Neural crest cell (in vitro differentiated cells): ENCODE measurements around the gene ORAI3. TPM values are rescaled to one million over a fixed set of nuclear protein-coding genes. Genes with fewer than 3 reads are reported as not detected.
A peak's percentile ranks its signal among the peaks of the same experiment; 100 is the strongest.

ENCODE experiments used
- DNase-seq: peaks from one replicate; pipeline ENCODE4 v3.0.0; 2021; ENCODE audit warnings: low read depth, mixed read lengths, low spot score
- H3K27ac Mint-ChIP-seq: one replicate; pipeline ENCODE4 v1.8.0; 2021; ENCODE audit warnings: mild to moderate bottlenecking, mixed read lengths; ENCODE audit not compliant: unreplicated experiment
- H3K27me3 Mint-ChIP-seq: 2 replicates; pipeline ENCODE4 v1.8.0; 2021; ENCODE audit warnings: low read depth, mild to moderate bottlenecking, mixed read lengths
- H3K36me3 Mint-ChIP-seq: 2 replicates; pipeline ENCODE4 v1.8.0; 2021; ENCODE audit warnings: low read depth, mild to moderate bottlenecking, mixed read lengths
- H3K4me1 Mint-ChIP-seq: 2 replicates; pipeline ENCODE4 v1.8.0; 2021; ENCODE audit warnings: mixed read lengths
- H3K4me3 Mint-ChIP-seq: one replicate; pipeline ENCODE4 v1.8.0; 2021; ENCODE audit warnings: mild to moderate bottlenecking, mixed read lengths
- H3K9me3 Mint-ChIP-seq: 2 replicates; pipeline ENCODE4 v1.8.0; 2021; ENCODE audit warnings: mixed read lengths
- CTCF ChIP-seq: fragments of 200-600 bp; sonication (generic); conservative IDR thresholded peaks from 2 replicates; pipeline ENCODE4 v1.5.0; 2021; ENCODE audit warnings: antibody characterized with exemption, mild to moderate bottlenecking
- long read RNA-seq: library from polyadenylated mRNA; unstranded; transcript quantifications from one replicate; pipeline ENCODE4 v2.0.0, GENCODE V29; 2020
- total RNA-seq: library from RNA; stranded (reverse); gene quantifications from 2 replicates; pipeline ENCODE4 v1.2.1, GENCODE V29; 2021

Gene ORAI3
- total RNA-seq = 7.7 and 8.0 TPM in 2 replicates
- long read RNA-seq = 0 reads

GRCh38 chr16:30948667-30949649 lies at the start of gene ORAI3:
TSS of gene ORAI3 (plus strand) at chr16:30949068. CDS start at chr16:30949290, 222 bp downstream.
- Mint-ChIP-seq H3K27ac (peak within 1 kb of the TSS; percentile 98), H3K36me3 (peaks cover 9% of the 10 kb centered on the region), H3K4me1 (peaks cover 29% of the 10 kb centered on the region), H3K27me3 (peaks cover 3% of the 10 kb centered on the region), H3K9me3 (no peaks in the 10 kb centered on the region), H3K4me3 (peak within 1 kb of the TSS; percentile 94)
- TF ChIP-seq CTCF = no peak
- peak; percentile 60 for DNase-seq

GRCh38 chr16:30899794-30900193 lies 49.1 kb upstream of the ORAI3 start:
- H3K27me3 Mint-ChIP-seq = peaks cover 2% of the 10 kb centered on the region

GRCh38 chr16:30900588-30900987 lies 48.3 kb upstream of the ORAI3 start:
- Mint-ChIP-seq H3K27me3 (peaks cover 1% of the 10 kb centered on the region), H3K36me3 (no peaks in the 10 kb centered on the region), H3K4me1 (peaks cover 39% of the 10 kb centered on the region), H3K9me3 (no peaks in the 10 kb centered on the region), H3K4me3 (peak overlapping the region; percentile 54), H3K27ac (no peak overlapping the region)
- no peak for DNase-seq
- TF ChIP-seq CTCF = no peak

More at GRCh38 chr16:30899794-30900193, 49.1 kb upstream of the ORAI3 start:
- Mint-ChIP-seq H3K4me1 (peaks cover 47% of the 10 kb centered on the region), H3K36me3 (no peaks in the 10 kb centered on the region), H3K9me3 (no peaks in the 10 kb centered on the region), H3K4me3 (peak overlapping the region; percentile 44), H3K27ac (no peak overlapping the region)
- DNase-seq = no peak
- no peak for TF ChIP-seq CTCF

- Mint-ChIP-seq H3K36me3 (no peaks in the 10 kb centered on the region), H3K4me1 (peaks cover 31% of the 10 kb centered on the region), H3K9me3 (no peaks in the 10 kb centered on the region), H3K4me3 (peak overlapping the region; percentile 54), H3K27ac (no peak overlapping the region), H3K27me3 (no peaks in the 10 kb centered on the region)
- no peak for DNase-seq
- TF ChIP-seq CTCF = no peak
These were observed 47.5 kb upstream of the ORAI3 start for GRCh38 chr16:30901201-30902028.
